ENCODE data around the gene PEA15. TPM values are rescaled to one million over a fixed set of nuclear protein-coding genes. Genes with fewer than 3 reads are reported as not detected.

PEA15 gene
- total RNA-seq, 1 experiment from 2014 or later = 56.3 TPM

DNA sequence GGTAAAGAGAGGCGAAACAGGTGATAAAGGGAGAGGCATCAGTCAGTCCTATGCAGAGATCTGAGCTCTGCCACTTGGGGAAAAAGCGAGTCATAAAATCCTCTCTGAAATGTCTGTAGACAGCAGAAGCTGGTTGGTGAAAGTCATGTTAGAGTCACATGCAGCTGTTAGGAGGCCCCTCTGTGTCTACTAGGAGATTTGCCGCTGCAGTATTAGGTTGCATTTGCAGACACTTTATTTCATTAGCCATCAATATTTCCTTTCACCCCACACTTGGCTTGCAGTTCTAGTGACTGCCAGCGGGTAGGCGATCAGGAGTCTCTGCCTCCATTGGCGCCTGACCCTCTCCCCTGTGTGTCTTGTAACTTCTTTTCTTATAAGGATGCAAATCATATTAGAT, 37.6 kb upstream of the PEA15 start:
- Mint-ChIP-seq H3K4me3 (no peak overlapping the region), H3K36me3 (no peaks in the 10 kb centered on the region), H3K4me1 (peaks cover 61% of the 10 kb centered on the region), H3K27me3 (ENCODE audit: low read depth) (peaks cover 15% of the 10 kb centered on the region), H3K27ac (no peak overlapping the region), H3K9me3 (no peaks in the 10 kb centered on the region)
- ChIA-PET CTCF (interaction anchor here (0.7 to 5.4 kb wide), 16 partner anchors 9 to 163 kb away, joined by 3 to 71 read pairs (median 7); partner anchors contain the start of genes ATP1A2, ATP1A4 and CASQ1), POLR2A (interaction anchor here (0.7 kb wide), 1 partner anchor 55 kb away, joined by 8 read pairs; no protein-coding TSS in a partner anchor)
- ATAC-seq = no peak; the same call in 1 of the 2 replicates
- no peak for DNase-seq (ENCODE audit: low spot score)
- TF ChIP-seq, protein P1, sequence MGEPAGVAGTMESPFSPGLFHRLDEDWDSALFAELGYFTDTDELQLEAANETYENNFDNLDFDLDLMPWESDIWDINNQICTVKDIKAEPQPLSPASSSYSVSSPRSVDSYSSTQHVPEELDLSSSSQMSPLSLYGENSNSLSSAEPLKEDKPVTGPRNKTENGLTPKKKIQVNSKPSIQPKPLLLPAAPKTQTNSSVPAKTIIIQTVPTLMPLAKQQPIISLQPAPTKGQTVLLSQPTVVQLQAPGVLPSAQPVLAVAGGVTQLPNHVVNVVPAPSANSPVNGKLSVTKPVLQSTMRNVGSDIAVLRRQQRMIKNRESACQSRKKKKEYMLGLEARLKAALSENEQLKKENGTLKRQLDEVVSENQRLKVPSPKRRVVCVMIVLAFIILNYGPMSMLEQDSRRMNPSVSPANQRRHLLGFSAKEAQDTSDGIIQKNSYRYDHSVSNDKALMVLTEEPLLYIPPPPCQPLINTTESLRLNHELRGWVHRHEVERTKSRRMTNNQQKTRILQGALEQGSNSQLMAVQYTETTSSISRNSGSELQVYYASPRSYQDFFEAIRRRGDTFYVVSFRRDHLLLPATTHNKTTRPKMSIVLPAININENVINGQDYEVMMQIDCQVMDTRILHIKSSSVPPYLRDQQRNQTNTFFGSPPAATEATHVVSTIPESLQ (CRISPR knock-in tag; IDR thresholded peaks at IDR 0.05) = no peak
- TF ChIP-seq JUN (CRISPR knock-in tag; IDR thresholded peaks at IDR 0.05) (no peak), ZNF263 (CRISPR knock-in tag; IDR thresholded peaks at IDR 0.05; ENCODE audit: low read depth) (no peak), ZNF121 (CRISPR knock-in tag; IDR thresholded peaks at IDR 0.05) (no peak), ZBTB21 (CRISPR knock-in tag; IDR thresholded peaks at IDR 0.05; ENCODE audit: borderline replicate concordance) (no peak), FOXP1 (CRISPR knock-in tag; IDR thresholded peaks at IDR 0.05; ENCODE audit: borderline replicate concordance) (no peak), CREM (CRISPR knock-in tag; IDR thresholded peaks at IDR 0.05) (no peak)
- TF ChIP-seq, protein P2, sequence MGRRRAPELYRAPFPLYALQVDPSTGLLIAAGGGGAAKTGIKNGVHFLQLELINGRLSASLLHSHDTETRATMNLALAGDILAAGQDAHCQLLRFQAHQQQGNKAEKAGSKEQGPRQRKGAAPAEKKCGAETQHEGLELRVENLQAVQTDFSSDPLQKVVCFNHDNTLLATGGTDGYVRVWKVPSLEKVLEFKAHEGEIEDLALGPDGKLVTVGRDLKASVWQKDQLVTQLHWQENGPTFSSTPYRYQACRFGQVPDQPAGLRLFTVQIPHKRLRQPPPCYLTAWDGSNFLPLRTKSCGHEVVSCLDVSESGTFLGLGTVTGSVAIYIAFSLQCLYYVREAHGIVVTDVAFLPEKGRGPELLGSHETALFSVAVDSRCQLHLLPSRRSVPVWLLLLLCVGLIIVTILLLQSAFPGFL (CRISPR knock-in tag; IDR thresholded peaks at IDR 0.05; ENCODE audit: borderline replicate concordance) = no peak
- TF ChIP-seq, protein P3, sequence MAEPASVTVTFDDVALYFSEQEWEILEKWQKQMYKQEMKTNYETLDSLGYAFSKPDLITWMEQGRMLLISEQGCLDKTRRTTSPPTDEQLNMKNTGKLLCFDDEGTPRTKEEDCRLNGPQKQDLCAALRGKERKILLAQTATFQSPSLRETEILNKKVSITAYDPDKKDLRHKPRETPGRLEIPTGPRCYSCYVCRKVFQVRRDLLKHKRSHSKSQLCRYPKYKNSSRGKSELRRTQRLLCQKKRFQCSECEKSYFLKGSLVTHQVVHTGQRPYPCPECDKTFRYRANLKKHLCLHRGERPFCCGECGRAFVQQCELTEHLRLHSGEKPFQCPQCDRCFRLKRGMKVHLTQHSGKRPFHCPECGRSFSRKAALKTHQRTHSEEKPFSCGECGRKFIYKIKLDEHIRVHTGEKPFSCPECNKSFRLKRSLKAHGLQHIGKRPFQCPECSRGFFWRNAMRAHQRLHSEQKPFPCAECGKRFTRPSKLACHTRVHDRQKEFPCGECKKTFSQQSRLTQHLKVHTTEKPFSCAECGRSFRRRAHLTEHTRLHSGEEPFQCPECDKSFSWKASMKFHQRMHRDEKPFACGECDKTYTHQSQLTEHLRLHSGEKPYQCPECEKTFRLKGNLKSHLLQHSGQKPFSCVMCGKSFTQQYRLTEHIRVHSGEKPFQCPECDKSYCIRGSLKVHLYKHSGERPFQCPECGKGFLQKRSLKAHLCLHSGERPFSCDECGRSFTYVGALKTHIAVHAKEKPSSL (CRISPR knock-in tag; conservative IDR thresholded peaks at IDR 0.05) = no peak
- TF ChIP-seq, protein P4, sequence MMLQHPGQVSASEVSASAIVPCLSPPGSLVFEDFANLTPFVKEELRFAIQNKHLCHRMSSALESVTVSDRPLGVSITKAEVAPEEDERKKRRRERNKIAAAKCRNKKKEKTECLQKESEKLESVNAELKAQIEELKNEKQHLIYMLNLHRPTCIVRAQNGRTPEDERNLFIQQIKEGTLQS (CRISPR knock-in tag; conservative IDR thresholded peaks at IDR 0.05) = no peak
- TF ChIP-seq, protein P5, sequence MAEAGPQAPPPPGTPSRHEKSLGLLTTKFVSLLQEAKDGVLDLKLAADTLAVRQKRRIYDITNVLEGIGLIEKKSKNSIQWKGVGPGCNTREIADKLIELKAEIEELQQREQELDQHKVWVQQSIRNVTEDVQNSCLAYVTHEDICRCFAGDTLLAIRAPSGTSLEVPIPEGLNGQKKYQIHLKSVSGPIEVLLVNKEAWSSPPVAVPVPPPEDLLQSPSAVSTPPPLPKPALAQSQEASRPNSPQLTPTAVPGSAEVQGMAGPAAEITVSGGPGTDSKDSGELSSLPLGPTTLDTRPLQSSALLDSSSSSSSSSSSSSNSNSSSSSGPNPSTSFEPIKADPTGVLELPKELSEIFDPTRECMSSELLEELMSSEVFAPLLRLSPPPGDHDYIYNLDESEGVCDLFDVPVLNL (CRISPR knock-in tag; IDR thresholded peaks at IDR 0.05; ENCODE audit: borderline replicate concordance, low read depth) = no peak

DNA sequence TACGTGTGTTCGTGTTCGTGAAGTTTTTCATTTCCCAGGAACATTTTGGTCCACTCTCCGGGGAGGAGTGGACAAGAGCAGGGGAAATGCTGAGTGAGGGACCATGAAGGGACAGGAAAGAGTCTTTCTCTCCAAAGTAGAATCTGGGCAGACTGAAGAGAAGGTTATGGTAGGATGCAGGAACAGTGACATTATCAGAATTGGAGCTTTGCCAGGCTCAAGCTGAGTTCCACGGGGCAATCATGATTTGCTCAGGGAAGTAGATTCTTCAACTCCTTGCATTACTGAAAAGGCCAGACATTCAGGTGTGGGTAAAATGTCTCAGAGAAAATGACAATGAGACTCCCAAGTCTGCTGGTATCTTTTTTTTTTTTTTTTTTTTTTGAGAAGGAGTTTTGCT, 37.2 kb upstream of the PEA15 start:
- POLR2A ChIA-PET = interaction anchor here (0.7 kb wide), 1 partner anchor 56 kb away, joined by 8 read pairs; no protein-coding TSS in a partner anchor
- ATAC-seq = no peak
- no peak overlapping the region; the same call in 1 of the 2 replicates for H3K27ac Mint-ChIP-seq
- H3K36me3 Mint-ChIP-seq = no peaks in the 10 kb centered on the region
- H3K9me3 Mint-ChIP-seq = no peaks in the 10 kb centered on the region
- H3K27me3 Mint-ChIP-seq (ENCODE audit: low read depth) = peaks cover 19% of the 10 kb centered on the region
- CTCF ChIA-PET = interaction anchor here (1.4 to 5.4 kb wide), 14 partner anchors 10 to 209 kb away, joined by 4 to 71 read pairs (median 11); partner anchors contain the start of genes ATP1A2 and CASQ1
- DNase-seq (ENCODE audit: low spot score) = no peak
- H3K4me3 Mint-ChIP-seq = no peak overlapping the region
- peaks cover 64% of the 10 kb centered on the region for H3K4me1 Mint-ChIP-seq
- TF ChIP-seq, protein P6, sequence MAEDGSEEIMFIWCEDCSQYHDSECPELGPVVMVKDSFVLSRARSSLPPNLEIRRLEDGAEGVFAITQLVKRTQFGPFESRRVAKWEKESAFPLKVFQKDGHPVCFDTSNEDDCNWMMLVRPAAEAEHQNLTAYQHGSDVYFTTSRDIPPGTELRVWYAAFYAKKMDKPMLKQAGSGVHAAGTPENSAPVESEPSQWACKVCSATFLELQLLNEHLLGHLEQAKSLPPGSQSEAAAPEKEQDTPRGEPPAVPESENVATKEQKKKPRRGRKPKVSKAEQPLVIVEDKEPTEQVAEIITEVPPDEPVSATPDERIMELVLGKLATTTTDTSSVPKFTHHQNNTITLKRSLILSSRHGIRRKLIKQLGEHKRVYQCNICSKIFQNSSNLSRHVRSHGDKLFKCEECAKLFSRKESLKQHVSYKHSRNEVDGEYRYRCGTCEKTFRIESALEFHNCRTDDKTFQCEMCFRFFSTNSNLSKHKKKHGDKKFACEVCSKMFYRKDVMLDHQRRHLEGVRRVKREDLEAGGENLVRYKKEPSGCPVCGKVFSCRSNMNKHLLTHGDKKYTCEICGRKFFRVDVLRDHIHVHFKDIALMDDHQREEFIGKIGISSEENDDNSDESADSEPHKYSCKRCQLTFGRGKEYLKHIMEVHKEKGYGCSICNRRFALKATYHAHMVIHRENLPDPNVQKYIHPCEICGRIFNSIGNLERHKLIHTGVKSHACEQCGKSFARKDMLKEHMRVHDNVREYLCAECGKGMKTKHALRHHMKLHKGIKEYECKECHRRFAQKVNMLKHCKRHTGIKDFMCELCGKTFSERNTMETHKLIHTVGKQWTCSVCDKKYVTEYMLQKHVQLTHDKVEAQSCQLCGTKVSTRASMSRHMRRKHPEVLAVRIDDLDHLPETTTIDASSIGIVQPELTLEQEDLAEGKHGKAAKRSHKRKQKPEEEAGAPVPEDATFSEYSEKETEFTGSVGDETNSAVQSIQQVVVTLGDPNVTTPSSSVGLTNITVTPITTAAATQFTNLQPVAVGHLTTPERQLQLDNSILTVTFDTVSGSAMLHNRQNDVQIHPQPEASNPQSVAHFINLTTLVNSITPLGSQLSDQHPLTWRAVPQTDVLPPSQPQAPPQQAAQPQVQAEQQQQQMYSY (CRISPR knock-in tag; IDR thresholded peaks at IDR 0.05) = no peak
- no peak for TF ChIP-seq CREB1 (CRISPR knock-in tag; IDR thresholded peaks at IDR 0.05)
- no peak for TF ChIP-seq IRF2 (CRISPR knock-in tag; IDR thresholded peaks at IDR 0.05; ENCODE audit: borderline replicate concordance, low read depth)
- TF ChIP-seq ELF4 (CRISPR knock-in tag; IDR thresholded peaks at IDR 0.05; ENCODE audit: low read depth) = no peak
- TF ChIP-seq, protein P2 (CRISPR knock-in tag; IDR thresholded peaks at IDR 0.05; ENCODE audit: borderline replicate concordance) = no peak
- no peak for TF ChIP-seq RELA (CRISPR knock-in tag; IDR thresholded peaks at IDR 0.05; ENCODE audit: borderline replicate concordance)
- TF ChIP-seq, protein P7, sequence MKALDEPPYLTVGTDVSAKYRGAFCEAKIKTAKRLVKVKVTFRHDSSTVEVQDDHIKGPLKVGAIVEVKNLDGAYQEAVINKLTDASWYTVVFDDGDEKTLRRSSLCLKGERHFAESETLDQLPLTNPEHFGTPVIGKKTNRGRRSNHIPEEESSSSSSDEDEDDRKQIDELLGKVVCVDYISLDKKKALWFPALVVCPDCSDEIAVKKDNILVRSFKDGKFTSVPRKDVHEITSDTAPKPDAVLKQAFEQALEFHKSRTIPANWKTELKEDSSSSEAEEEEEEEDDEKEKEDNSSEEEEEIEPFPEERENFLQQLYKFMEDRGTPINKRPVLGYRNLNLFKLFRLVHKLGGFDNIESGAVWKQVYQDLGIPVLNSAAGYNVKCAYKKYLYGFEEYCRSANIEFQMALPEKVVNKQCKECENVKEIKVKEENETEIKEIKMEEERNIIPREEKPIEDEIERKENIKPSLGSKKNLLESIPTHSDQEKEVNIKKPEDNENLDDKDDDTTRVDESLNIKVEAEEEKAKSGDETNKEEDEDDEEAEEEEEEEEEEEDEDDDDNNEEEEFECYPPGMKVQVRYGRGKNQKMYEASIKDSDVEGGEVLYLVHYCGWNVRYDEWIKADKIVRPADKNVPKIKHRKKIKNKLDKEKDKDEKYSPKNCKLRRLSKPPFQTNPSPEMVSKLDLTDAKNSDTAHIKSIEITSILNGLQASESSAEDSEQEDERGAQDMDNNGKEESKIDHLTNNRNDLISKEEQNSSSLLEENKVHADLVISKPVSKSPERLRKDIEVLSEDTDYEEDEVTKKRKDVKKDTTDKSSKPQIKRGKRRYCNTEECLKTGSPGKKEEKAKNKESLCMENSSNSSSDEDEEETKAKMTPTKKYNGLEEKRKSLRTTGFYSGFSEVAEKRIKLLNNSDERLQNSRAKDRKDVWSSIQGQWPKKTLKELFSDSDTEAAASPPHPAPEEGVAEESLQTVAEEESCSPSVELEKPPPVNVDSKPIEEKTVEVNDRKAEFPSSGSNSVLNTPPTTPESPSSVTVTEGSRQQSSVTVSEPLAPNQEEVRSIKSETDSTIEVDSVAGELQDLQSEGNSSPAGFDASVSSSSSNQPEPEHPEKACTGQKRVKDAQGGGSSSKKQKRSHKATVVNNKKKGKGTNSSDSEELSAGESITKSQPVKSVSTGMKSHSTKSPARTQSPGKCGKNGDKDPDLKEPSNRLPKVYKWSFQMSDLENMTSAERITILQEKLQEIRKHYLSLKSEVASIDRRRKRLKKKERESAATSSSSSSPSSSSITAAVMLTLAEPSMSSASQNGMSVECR (CRISPR knock-in tag; IDR thresholded peaks at IDR 0.05; ENCODE audit: borderline replicate concordance) = no peak
